Mesodermal cell (in vitro differentiated cells): ENCODE measurements around the gene BTD.

ENCODE experiments used
- H3K27ac ChIP-seq: 2 replicates; pipeline ENCODE4 v1.7.0; 2013; ENCODE audit warnings: mild to moderate bottlenecking, low read depth, low read length, moderate library complexity; ENCODE audit not compliant: severe bottlenecking
- H3K36me3 ChIP-seq: 2 replicates; pipeline ENCODE4 v1.7.1; 2013; ENCODE audit warnings: mild to moderate bottlenecking, low read length, moderate library complexity; ENCODE audit not compliant: control insufficient read depth, insufficient read depth
- H3K4me1 ChIP-seq: one replicate; pipeline ENCODE4 v1.7.1; 2013; ENCODE audit warnings: mild to moderate bottlenecking, low read length; ENCODE audit not compliant: insufficient read depth, control insufficient read depth, poor library complexity, severe bottlenecking
- H3K4me3 ChIP-seq: 2 replicates; pipeline ENCODE4 v1.7.0; 2013; ENCODE audit warnings: low read length, control low read depth, mild to moderate bottlenecking; ENCODE audit not compliant: insufficient read depth, poor library complexity, severe bottlenecking; ENCODE audit errors: extremely low read depth
- H3K9me3 ChIP-seq: 2 replicates; pipeline ENCODE4 v1.7.1; 2013; ENCODE audit warnings: mild to moderate bottlenecking, low read length, moderate library complexity; ENCODE audit not compliant: control insufficient read depth
- WGBS, 2 experiments: methylation state at CpG; one replicate each; pipeline ENCODE4 v1.1.5; 2013; ENCODE audit warnings: missing lambda C conversion rate in 2 of 2; ENCODE audit not compliant: insufficient coverage in 2 of 2; 5-methylcytosine and 5-hydroxymethylcytosine counted together

BTD gene

GRCh38 chr3:15651396-15651795 is 49.9 kb downstream of the BTD start:
- no peak overlapping the region for H3K4me3 ChIP-seq
- H3K36me3 ChIP-seq, result no peaks in the 10 kb centered on the region
- peaks cover 14% of the 10 kb centered on the region for H3K9me3 ChIP-seq
- peaks cover 25% of the 10 kb centered on the region for H3K4me1 ChIP-seq
- H3K27ac ChIP-seq, result no peak overlapping the region
- 89 to 93% methylated on average over 7 to 8 of the region's 8 CpGs for WGBS, 2 experiments

DNA sequence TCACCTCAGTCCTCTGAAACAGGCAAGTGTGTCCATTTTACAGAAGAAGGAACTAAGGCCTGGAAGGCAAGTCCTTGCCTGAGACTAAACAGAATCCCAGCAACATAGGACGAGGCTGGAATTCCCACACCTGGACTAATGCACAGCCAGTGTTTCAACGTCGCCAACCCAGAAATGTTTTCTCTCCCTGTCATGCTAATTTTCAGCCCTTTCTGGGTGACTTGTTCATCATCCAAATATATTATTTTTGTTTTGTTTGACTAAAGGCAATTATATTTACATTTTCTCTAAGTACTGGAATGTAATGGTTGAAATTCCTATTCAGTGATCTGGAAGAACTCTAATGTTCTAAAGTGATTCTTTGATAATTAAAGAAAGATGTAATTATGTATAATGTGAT is 51.8 kb downstream of the BTD start:
- Histone ChIP-seq H3K9me3 (peaks cover 28% of the 10 kb centered on the region), H3K36me3 (no peaks in the 10 kb centered on the region), H3K27ac (no peak overlapping the region), H3K4me3 (no peak overlapping the region), H3K4me1 (peaks cover 7% of the 10 kb centered on the region)
- WGBS, 2 experiments, result 95 to 97% methylated on average over 3 of the region's 3 CpGs

GRCh38 chr3:15654127-15654526 is 52.6 kb downstream of the BTD start:
- Histone ChIP-seq H3K27ac (no peak overlapping the region), H3K36me3 (no peaks in the 10 kb centered on the region), H3K9me3 (peaks cover 28% of the 10 kb centered on the region), H3K4me1 (peaks cover 5% of the 10 kb centered on the region), H3K4me3 (no peak overlapping the region)

DNA sequence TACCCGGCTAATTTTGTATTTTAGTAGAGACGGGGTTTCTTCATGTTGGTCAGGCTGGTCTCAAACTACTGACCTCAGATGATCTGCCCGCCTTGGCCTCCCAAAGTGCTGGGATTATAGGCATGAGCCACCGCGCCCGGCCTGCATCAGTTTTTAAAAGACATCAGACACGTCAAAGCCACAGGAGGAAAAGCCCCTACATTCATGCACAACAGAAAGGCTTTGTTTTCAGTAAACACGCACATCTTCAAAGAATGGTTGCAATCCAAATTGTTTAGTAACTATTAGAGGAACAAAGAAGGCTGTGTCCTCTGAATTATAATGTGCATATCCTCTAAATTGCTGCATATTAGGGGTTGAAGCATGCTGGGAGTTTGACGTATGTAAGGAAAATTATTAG is 53.3 kb downstream of the BTD start:
- H3K4me3 ChIP-seq, result no peak overlapping the region
- H3K4me1 ChIP-seq, result peaks cover 5% of the 10 kb centered on the region
- 94 to 100% methylated on average over 4 to 7 of the region's 9 CpGs for WGBS, 2 experiments
- H3K27ac ChIP-seq, result no peak overlapping the region
- H3K36me3 ChIP-seq, result no peaks in the 10 kb centered on the region
- peaks cover 23% of the 10 kb centered on the region for H3K9me3 ChIP-seq

- Histone ChIP-seq H3K27ac (no peak overlapping the region), H3K4me1 (peaks cover 2% of the 10 kb centered on the region), H3K9me3 (peaks cover 23% of the 10 kb centered on the region), H3K4me3 (no peak overlapping the region), H3K36me3 (no peaks in the 10 kb centered on the region)
- WGBS, 2 experiments, result 100% methylated on average over 2 to 3 of the region's 5 CpGs
These were observed 54.8 kb downstream of the BTD start for GRCh38 chr3:15656342-15656741.

DNA sequence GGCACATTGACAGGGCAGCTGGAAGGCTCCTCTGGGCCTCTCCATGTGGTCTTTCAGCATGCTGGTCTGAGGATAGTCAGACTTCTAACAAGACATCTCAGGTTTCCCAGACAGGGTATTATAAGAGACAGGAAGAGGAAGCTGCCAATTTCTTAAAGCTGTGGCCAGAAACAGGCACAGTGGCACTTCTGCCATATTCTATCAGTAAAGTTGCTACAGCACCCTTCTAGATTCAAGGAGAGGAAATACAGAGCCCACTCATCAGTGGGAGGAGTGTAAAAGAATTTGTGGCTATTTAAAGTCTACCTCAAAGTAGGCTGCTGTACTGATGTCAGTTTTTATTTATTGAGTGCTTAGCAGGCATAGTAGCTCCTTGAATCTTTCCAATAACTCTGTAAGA is 55.5 kb downstream of the BTD start:
- Histone ChIP-seq H3K36me3 (no peaks in the 10 kb centered on the region), H3K4me1 (no peaks in the 10 kb centered on the region), H3K27ac (no peak overlapping the region), H3K4me3 (no peak overlapping the region), H3K9me3 (peaks cover 23% of the 10 kb centered on the region)

DNA sequence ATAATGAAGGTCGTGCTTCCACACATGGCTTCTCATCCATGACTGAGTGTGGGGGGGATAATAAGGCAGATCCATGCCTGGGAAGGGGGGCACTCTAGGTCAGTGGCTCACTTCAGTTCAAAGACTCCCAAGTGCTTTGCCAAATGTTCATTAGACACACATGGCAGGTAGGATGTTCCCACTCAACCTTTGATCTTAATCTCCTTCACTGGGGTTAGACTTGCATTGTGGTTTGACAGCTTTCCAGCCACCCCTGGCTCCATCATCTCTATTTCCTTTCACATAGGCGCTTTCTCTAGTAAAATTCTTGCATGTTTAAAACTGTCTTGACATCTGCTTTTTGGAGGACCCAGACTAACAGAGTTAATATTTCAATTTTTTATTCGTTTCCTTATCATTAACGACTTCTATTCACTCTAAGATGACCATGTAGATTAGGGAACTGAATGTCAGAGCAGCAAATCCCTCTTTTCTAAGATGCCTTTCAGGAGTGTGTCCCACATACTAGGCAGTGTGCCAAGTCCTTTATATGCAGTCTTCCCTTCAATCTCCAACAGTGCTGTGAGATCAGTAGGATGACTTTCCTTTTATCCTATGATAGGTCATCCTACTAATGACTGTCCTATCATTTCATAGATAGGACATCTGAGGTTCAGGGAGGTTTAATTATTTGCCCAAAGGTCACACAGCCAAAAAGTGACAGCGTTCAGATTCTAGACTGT is 57.9 kb downstream of the BTD start:
- WGBS, 2 experiments, result 100% methylated on average over 1 to 3 of the region's 5 CpGs
- H3K4me3 ChIP-seq, result no peak overlapping the region

DNA sequence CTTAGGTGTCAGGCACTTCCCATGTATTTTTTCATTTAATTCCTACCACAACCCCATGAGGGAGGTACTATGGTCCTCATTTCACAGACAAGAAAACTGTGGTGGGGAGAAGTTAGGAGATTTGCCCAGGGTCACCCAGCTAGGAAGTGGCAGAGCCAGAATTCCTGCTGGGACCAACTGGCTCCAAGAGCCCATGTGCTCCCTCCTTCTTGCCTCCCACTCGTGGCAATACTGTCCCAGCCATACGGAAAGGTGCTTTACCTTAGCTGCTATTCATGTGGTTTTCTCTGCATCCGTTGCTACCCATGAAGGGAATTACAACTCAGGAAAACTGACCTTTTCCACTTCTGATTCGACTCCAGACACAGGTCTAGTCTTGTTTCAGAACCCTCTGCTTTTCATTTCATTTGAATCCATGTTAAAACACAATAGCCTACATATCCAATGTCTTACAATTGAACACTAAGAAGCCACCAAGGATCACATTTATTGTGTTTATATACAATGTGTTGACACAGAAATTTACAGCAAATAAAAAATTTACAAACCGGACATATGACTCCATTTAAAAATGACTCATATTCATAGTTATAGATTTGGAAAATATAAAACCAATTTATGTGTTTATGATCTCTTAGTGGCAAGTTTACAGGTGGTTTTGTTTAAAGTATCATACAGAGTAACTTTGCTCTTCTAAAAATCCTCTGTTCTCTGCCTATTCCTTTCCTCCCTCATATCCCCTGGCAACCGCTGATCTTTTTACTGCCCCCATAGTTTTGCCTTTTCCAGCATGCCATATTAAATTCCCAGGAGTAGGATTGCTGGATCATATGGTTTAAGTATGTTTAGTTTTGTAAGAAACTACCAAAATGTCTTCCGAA is 58.8 kb downstream of the BTD start:
- no peaks in the 10 kb centered on the region for H3K36me3 ChIP-seq
- H3K4me1 ChIP-seq, result no peaks in the 10 kb centered on the region
- H3K27ac ChIP-seq, result no peak overlapping the region
- WGBS, 2 experiments, result 77 to 91% methylated on average over 5 of the region's 7 CpGs
- no peak overlapping the region for H3K4me3 ChIP-seq
- peaks cover 26% of the 10 kb centered on the region for H3K9me3 ChIP-seq

More for the DNA sequence above, 57.9 kb downstream of the BTD start:
- Histone ChIP-seq H3K4me1 (no peaks in the 10 kb centered on the region), H3K9me3 (peaks cover 26% of the 10 kb centered on the region), H3K27ac (no peak overlapping the region), H3K36me3 (no peaks in the 10 kb centered on the region)

DNA sequence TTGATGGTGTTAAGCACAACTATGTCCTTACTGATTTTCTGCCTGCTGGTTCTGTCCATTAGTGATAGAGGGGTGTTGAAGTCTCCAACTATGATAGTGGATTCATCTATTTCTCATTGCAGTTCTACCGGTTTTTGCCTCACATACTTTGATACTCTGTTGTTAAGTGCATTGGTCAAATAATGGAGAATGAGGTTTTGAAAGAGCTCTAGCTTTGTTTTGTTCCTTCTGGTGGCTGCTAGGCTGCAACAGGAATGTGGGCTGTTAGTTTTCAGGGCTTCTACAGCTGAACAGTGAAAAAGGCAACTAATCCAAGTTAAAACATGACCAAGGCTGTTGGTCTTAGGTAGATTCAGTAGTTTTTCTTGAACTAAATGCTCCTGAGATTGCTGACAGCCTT is 62.6 kb downstream of the BTD start:
- Histone ChIP-seq H3K9me3 (peaks cover 3% of the 10 kb centered on the region), H3K27ac (no peak overlapping the region), H3K4me1 (no peaks in the 10 kb centered on the region), H3K36me3 (peaks cover 5% of the 10 kb centered on the region), H3K4me3 (no peak overlapping the region)
- 100% methylated on average over 1 of the region's 1 CpG; no CpG with 5 or more reads in 1 of the 2 experiments for WGBS, 2 experiments

DNA sequence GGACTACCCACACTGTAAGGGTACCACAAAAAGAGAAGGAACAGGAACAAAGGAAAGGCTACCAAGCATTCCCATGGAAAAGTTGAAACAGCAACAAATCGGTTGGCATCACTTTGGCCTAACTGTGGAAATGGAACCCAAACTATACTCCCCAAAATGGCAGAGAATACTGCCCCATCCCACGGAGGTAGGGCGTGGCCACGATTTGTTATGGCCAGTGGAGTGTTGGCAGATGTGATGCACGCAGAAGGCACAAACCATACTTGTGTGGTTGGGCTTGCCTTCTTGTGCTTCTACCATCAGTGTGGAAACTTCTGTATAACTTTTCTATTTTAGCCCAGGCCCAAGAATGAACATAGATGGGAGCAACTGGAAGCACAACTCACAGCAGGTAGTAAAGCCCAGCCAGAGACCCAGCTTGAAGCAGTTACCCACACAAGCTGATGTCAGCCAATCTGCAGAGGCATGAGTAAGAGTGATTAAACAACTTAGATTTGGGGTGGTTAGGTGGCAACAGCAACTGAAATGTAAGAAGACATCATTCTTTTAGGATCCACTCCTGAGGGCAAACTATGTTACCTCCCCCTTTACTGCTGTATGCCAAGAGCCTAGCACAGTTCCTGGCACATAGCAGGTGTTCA is 64.1 kb downstream of the BTD start:
- H3K4me3 ChIP-seq, result no peak overlapping the region
- peaks cover 5% of the 10 kb centered on the region for H3K36me3 ChIP-seq
- 95 to 100% methylated on average over 3 to 4 of the region's 5 CpGs for WGBS, 2 experiments
- no peak overlapping the region for H3K27ac ChIP-seq
- no peaks in the 10 kb centered on the region for H3K4me1 ChIP-seq
- H3K9me3 ChIP-seq, result peaks cover 3% of the 10 kb centered on the region
